ENCODE results near the gene RGL4. TPM values are rescaled to one million over a fixed set of nuclear protein-coding genes. Genes with fewer than 3 reads are reported as not detected.

Gene RGL4
- total and polyA plus RNA-seq, 2 of the 8 experiments (the other 6 are each of a cell fraction or from before 2014, with no cell fraction given): not detected

DNA sequence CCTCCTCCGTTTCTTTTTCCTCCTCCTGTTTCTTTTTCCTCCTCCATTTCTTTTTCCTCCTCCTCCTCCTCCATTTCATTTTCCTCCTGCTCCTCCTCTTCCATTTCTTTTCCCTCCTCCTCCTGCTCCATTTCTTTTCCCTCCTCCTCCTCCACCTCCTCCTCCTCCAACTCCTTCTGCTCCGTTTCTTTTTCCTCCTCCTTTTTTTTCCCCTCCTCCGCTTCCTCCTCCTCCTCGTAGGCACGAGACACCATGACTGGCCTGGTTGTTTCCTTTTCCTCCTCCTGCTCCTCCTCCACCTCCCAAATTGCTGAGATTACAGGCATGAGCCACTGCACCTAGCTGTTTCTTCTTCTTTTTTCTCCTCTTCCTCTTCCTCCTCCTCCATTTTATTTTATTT is 33.1 kb upstream of the RGL4 start:
- H4K8ac ChIP-seq (ENCODE audit: extremely low read depth, insufficient read depth, low read length): no peak overlapping the region
- H3K23me2 ChIP-seq (ENCODE audit: low read depth, low read length): no peaks in the 10 kb centered on the region
- FAIRE-seq: no peak
- no peak overlapping the region for H2BK15ac ChIP-seq (ENCODE audit: low read length)
- H3K36me3 ChIP-seq (ENCODE audit: control insufficient read depth in 2 of 4, insufficient read depth in 4 of 4, low read length in 3 of 4): peaks cover 0 to 7% (median 3%) of the 10 kb centered on the region in 4 experiments; a peak in 6 of 8 replicates
- H4K91ac ChIP-seq (replicated peaks; ENCODE audit: insufficient read length, low read length): no peak overlapping the region
- ChIA-PET CTCF (ENCODE audit: partially characterized antibody) (no interaction called here), POLR2A (ENCODE audit: partially characterized antibody) (no interaction called here)
- no peak overlapping the region for H2BK20ac ChIP-seq (ENCODE audit: low read length)
- no peaks in the 10 kb centered on the region for H3K79me1 ChIP-seq (ENCODE audit: low read depth, low read length)
- no peak overlapping the region for H3K4ac ChIP-seq (replicated peaks; ENCODE audit: insufficient read length, low read depth, low read length)
- TF ChIP-seq CHD1 (IDR thresholded peaks at IDR 0.05; ENCODE audit: low read depth, low read length) (no peak), SIN3A (conservative IDR thresholded peaks at IDR 0.05 in 1 of 2, IDR thresholded peaks at IDR 0.05 in 1 of 2; ENCODE audit: low read depth in 1 of 2, low read length in 2 of 2) (no peak), ASH2L (IDR thresholded peaks at IDR 0.05; ENCODE audit: low read length) (no peak), GTF2F1 (IDR thresholded peaks at IDR 0.05; ENCODE audit: borderline replicate concordance, low read depth, low read length) (no peak), TAF7 (optimal IDR thresholded peaks at IDR 0.05; ENCODE audit: borderline replicate concordance, low read depth, low read length) (no peak), CHD2 (IDR thresholded peaks at IDR 0.05; ENCODE audit: low read length) (no peak), EZH2 (IDR thresholded peaks at IDR 0.05; ENCODE audit: low read depth, low read length, severe bottlenecking) (no peak)
- H3K14ac ChIP-seq (ENCODE audit: insufficient read length): no peak overlapping the region
- H3K4me1 ChIP-seq (replicated peaks in 1 of 4; ENCODE audit: control insufficient read depth in 3 of 4, insufficient read depth in 4 of 4, low read length in 3 of 4): no peaks in the 10 kb centered on the region; a peak in 1 of 7 replicates
- H3K79me2 ChIP-seq (ENCODE audit: control insufficient read depth in 1 of 2, insufficient read depth in 2 of 2, low read length in 2 of 2): no peaks in the 10 kb centered on the region
- H3K4me2 ChIP-seq (ENCODE audit: insufficient read depth in 1 of 2, low read depth in 2 of 2, low read length in 2 of 2): no peak overlapping the region
- H4K20me1 ChIP-seq (replicated peaks in 1 of 2; ENCODE audit: control insufficient read depth in 1 of 2, insufficient read depth in 2 of 2, low read length in 2 of 2): peaks cover 0 to 2% of the 10 kb centered on the region in 2 experiments
- no peak overlapping the region for H3K56ac ChIP-seq (replicated peaks; ENCODE audit: insufficient read length, low read depth, low read length)
- H3K9me3 ChIP-seq (ENCODE audit: insufficient read depth in 2 of 2, low read depth in 1 of 2, low read length in 1 of 2): peaks cover 6 to 7% of the 10 kb centered on the region in 2 experiments; a peak in 2 of 4 replicates
- DNase-seq (ENCODE audit: low read depth in 1 of 2, low spot score in 2 of 2): no peak
- WGBS, 2 experiments (ENCODE audit: extremely low coverage in 1 of 2, insufficient coverage in 1 of 2, insufficient read length in 1 of 2, insufficient replicate concordance in 2 of 2, low coverage in 1 of 2, low lambda C conversion rate in 2 of 2, missing lambda C conversion rate in 1 of 2): 88% methylated on average over 5 of the region's 5 CpGs; no CpG with 5 or more reads in 1 of the 2 experiments
- H3K18ac ChIP-seq (ENCODE audit: extremely low read depth, low read length): no peak overlapping the region
- no peak overlapping the region for H2BK120ac ChIP-seq (replicated peaks; ENCODE audit: low read depth, low read length)
- H2BK12ac ChIP-seq (ENCODE audit: low read depth, low read length): no peak overlapping the region
- H3K27ac ChIP-seq (ENCODE audit: low read depth, low read length): no peak overlapping the region
- no peak overlapping the region for H3K23ac ChIP-seq (ENCODE audit: insufficient read length)
- H2AFZ ChIP-seq (ENCODE audit: low read length): no peak overlapping the region
- no peak overlapping the region for H4K5ac ChIP-seq (ENCODE audit: insufficient read length, low read depth, low read length)
- no peak overlapping the region for H3K4me3 ChIP-seq (ENCODE audit: extremely low read depth in 1 of 4, insufficient read depth in 2 of 4, low read depth in 3 of 4, low read length in 4 of 4)
- H2AK5ac ChIP-seq (ENCODE audit: low read depth, low read length): no peak overlapping the region
- no peaks in the 10 kb centered on the region for H3K27me3 ChIP-seq (replicated peaks in 1 of 4; ENCODE audit: control insufficient read depth in 3 of 4, extremely low read depth in 1 of 4, insufficient read depth in 3 of 4, low read length in 3 of 4)
- no peak overlapping the region for H3K9ac ChIP-seq (replicated peaks in 1 of 4; ENCODE audit: extremely low read depth in 1 of 4, low read depth in 3 of 4, low read length in 3 of 4)
- H2BK5ac ChIP-seq (ENCODE audit: low read depth, low read length): no peak overlapping the region

Measured in H1 (cell line).